Neuronal stem cell (in vitro differentiated cells): ENCODE measurements around the gene SPPL2A.
A peak's percentile ranks its signal among the peaks of the same experiment; 100 is the strongest.
"Not testable (repeated sequence)": the region's sequence is repeated elsewhere in the genome, so short reads cannot be mapped to it uniquely, and the experiment has no call there.

ENCODE experiments used
- DNase-seq: peaks from one replicate; pipeline ENCODE4 v3.0.0-alpha.2; 2013; ENCODE audit warnings: low spot score
- H2AFZ ChIP-seq: one replicate; pipeline ENCODE4 v1.6.1; 2013; ENCODE audit warnings: mild to moderate bottlenecking, low read length, inconsistent platforms
- H2AK5ac ChIP-seq: 2 replicates; pipeline ENCODE4 v1.6.1; 2013; ENCODE audit warnings: low read depth, mild to moderate bottlenecking, inconsistent platforms, low read length, moderate library complexity, mixed read lengths
- H2BK120ac ChIP-seq: 2 replicates; pipeline ENCODE4 v1.6.1; 2013; ENCODE audit warnings: low read depth, mild to moderate bottlenecking, inconsistent platforms, low read length, moderate library complexity, mixed read lengths
- H2BK12ac ChIP-seq: one replicate; pipeline ENCODE4 v1.6.1; 2013; ENCODE audit warnings: low read length, inconsistent platforms
- H2BK15ac ChIP-seq: 2 replicates; pipeline ENCODE4 v1.6.1; 2013; ENCODE audit warnings: mild to moderate bottlenecking, low read length, inconsistent platforms, mixed read lengths
- H2BK5ac ChIP-seq: one replicate; pipeline ENCODE4 v1.6.1; 2013; ENCODE audit warnings: inconsistent platforms, mild to moderate bottlenecking, low read length, moderate library complexity
- H3K14ac ChIP-seq: one replicate; pipeline ENCODE4 v1.6.1; 2013; ENCODE audit warnings: low read length, inconsistent platforms
- H3K18ac ChIP-seq: 2 replicates; pipeline ENCODE4 v1.6.1; 2013; ENCODE audit warnings: low read length, inconsistent platforms
- H3K23ac ChIP-seq: 2 replicates; pipeline ENCODE4 v1.6.1; 2013; ENCODE audit warnings: low read depth, mild to moderate bottlenecking, mixed read lengths, low read length, inconsistent platforms; ENCODE audit not compliant: poor library complexity
- H3K27ac ChIP-seq: replicated peaks from 3 replicates; pipeline ENCODE4 v1.5.1; 2013; ENCODE audit warnings: low read length, inconsistent platforms
- H3K27me3 ChIP-seq, 3 experiments: 2 replicates each; pipeline ENCODE4 v1.6.1; 2013; ENCODE audit warnings: low read length in 3 of 3, mild to moderate bottlenecking in 2 of 3, inconsistent platforms in 1 of 3, low read depth in 1 of 3, mixed read lengths in 1 of 3, moderate library complexity in 1 of 3; ENCODE audit not compliant: control insufficient read depth in 3 of 3, insufficient read depth in 3 of 3
- H3K36me3 ChIP-seq, 2 donors: replicated peaks in 1 of 2; 2 replicates each; pipeline ENCODE4 v1.6.1; 2013; ENCODE audit warnings: low read length in 2 of 2; ENCODE audit not compliant: control insufficient read depth in 2 of 2, insufficient read depth in 2 of 2
- H3K4ac ChIP-seq: 2 replicates; pipeline ENCODE4 v1.6.1; 2013; ENCODE audit warnings: inconsistent platforms, mild to moderate bottlenecking, low read length, moderate library complexity
- H3K4me1 ChIP-seq, 2 donors: 1 replicate in 1 of 2; 2 replicates in 1 of 2; pipeline ENCODE4 v1.6.1; 2013; ENCODE audit warnings: low read length in 2 of 2, low read depth in 1 of 2; ENCODE audit not compliant: control insufficient read depth in 2 of 2, insufficient read depth in 1 of 2
- H3K4me2 ChIP-seq: one replicate; pipeline ENCODE4 v1.6.1; 2013; ENCODE audit warnings: mild to moderate bottlenecking, low read length, inconsistent platforms; ENCODE audit not compliant: insufficient read depth, poor library complexity, severe bottlenecking
- H3K4me3 ChIP-seq, 2 donors: 2 replicates each; pipeline ENCODE4 v1.5.1; 2013; ENCODE audit warnings: low read length in 2 of 2, mild to moderate bottlenecking in 2 of 2, inconsistent platforms in 1 of 2, moderate library complexity in 1 of 2
- H3K79me1 ChIP-seq: one replicate; pipeline ENCODE4 v1.6.1; 2013; ENCODE audit warnings: low read depth, mild to moderate bottlenecking, inconsistent platforms, low read length, moderate library complexity
- H3K9ac ChIP-seq: one replicate; pipeline ENCODE4 v1.6.1; 2013; ENCODE audit warnings: mild to moderate bottlenecking, low read depth, low read length, inconsistent platforms; ENCODE audit not compliant: poor library complexity
- H3K9me3 ChIP-seq, 2 donors: replicated peaks in 1 of 2; 2 replicates each; pipeline versions ENCODE3 to v1.6.1; 2013; ENCODE audit warnings: low read length in 2 of 2, mild to moderate bottlenecking in 2 of 2, inconsistent platforms in 1 of 2, low read depth in 1 of 2, mixed read lengths in 1 of 2, moderate library complexity in 1 of 2; ENCODE audit not compliant: control insufficient read depth in 2 of 2, insufficient read depth in 1 of 2
- H4K8ac ChIP-seq: one replicate; pipeline ENCODE4 v1.6.1; 2013; ENCODE audit warnings: low read depth, mild to moderate bottlenecking, inconsistent platforms, low read length, moderate library complexity
- H4K91ac ChIP-seq: one replicate; pipeline ENCODE4 v1.6.1; 2013; ENCODE audit warnings: low read length, low read depth, mild to moderate bottlenecking, inconsistent platforms; ENCODE audit not compliant: poor library complexity
- WGBS, 2 donors: extraction: QIAGEN DNeasy Blood & Tissue Kit; methylation state at CpG; one replicate each; pipeline ENCODE4 v1.1.7; 2013; ENCODE audit warnings: missing lambda C conversion rate in 2 of 2, mixed read lengths in 1 of 2; ENCODE audit not compliant: insufficient read length in 2 of 2, insufficient replicate concordance in 1 of 2; ENCODE audit errors: extremely low coverage in 2 of 2; 5-methylcytosine and 5-hydroxymethylcytosine counted together

Gene SPPL2A

GRCh38 chr15:50812181-50812506, 46.6 kb upstream of the SPPL2A start:
- not testable (repeated sequence) for H4K91ac ChIP-seq, H3K14ac ChIP-seq, H2BK120ac ChIP-seq, H3K27me3 ChIP-seq, H3K27ac ChIP-seq, H3K9me3 ChIP-seq, H2AFZ ChIP-seq, H3K9ac ChIP-seq, H2BK12ac ChIP-seq, H2AK5ac ChIP-seq, H3K4me1 ChIP-seq, H3K23ac ChIP-seq, H3K4ac ChIP-seq, H3K4me3 ChIP-seq, H3K4me2 ChIP-seq, H3K79me1 ChIP-seq, DNase-seq, H2BK15ac ChIP-seq, H4K8ac ChIP-seq, H2BK5ac ChIP-seq, H3K36me3 ChIP-seq
- WGBS, 2 donors, result no CpG with 5 or more reads among the region's 15 CpGs
- H3K18ac ChIP-seq, result peak overlapping the region; percentile 48

- not testable (repeated sequence) for H3K9ac ChIP-seq, H4K8ac ChIP-seq, H3K27ac ChIP-seq, H2AK5ac ChIP-seq, H4K91ac ChIP-seq, DNase-seq, H3K27me3 ChIP-seq, H3K4ac ChIP-seq, H2BK5ac ChIP-seq, H3K14ac ChIP-seq, H3K18ac ChIP-seq, H3K79me1 ChIP-seq, H3K4me2 ChIP-seq, H2AFZ ChIP-seq, H3K23ac ChIP-seq, H2BK120ac ChIP-seq, H3K9me3 ChIP-seq, H3K4me3 ChIP-seq, H2BK15ac ChIP-seq, H3K4me1 ChIP-seq, H3K36me3 ChIP-seq, H2BK12ac ChIP-seq
- WGBS, 2 donors, result no CpG with 5 or more reads among the region's 30 CpGs
Observed at GRCh38 chr15:50811461-50812180, 46.1 kb upstream of the SPPL2A start.

- Histone ChIP-seq H2BK15ac (no peak overlapping the region), H3K18ac (no peak overlapping the region), H3K79me1 (no peaks in the 10 kb centered on the region), H3K14ac (no peak overlapping the region), H3K27me3 (no peaks in the 10 kb centered on the region), H2BK5ac (no peak overlapping the region), H3K27ac (no peak overlapping the region), H3K4ac (no peak overlapping the region), H4K91ac (no peak overlapping the region), H3K9ac (no peak overlapping the region), H3K4me3 (no peak overlapping the region), H4K8ac (no peak overlapping the region), H3K23ac (no peak overlapping the region), H3K9me3 (no peaks in the 10 kb centered on the region), H2AK5ac (no peak overlapping the region), H2AFZ (no peak overlapping the region), H2BK120ac (no peak overlapping the region), H3K4me2 (no peak overlapping the region), H3K4me1 (no peaks in the 10 kb centered on the region), H2BK12ac (no peak overlapping the region), H3K36me3 (no peaks in the 10 kb centered on the region)
- WGBS, 2 donors, result no CpG with 5 or more reads among the region's 1 CpG
- DNase-seq, result no peak
Observed at GRCh38 chr15:50810128-50810527, 44.6 kb upstream of the SPPL2A start.

- Histone ChIP-seq H3K27me3 (no peaks in the 10 kb centered on the region), H2BK5ac (no peak overlapping the region)
Observed at GRCh38 chr15:50808728-50809127, 43.2 kb upstream of the SPPL2A start.

More at GRCh38 chr15:50808728-50809127, 43.2 kb upstream of the SPPL2A start:
- no peak for DNase-seq
- H4K91ac ChIP-seq, result no peak overlapping the region
- no peak overlapping the region for H3K9ac ChIP-seq
- no peak overlapping the region for H3K14ac ChIP-seq
- H3K27ac ChIP-seq, result no peak overlapping the region
- no peaks in the 10 kb centered on the region for H3K4me1 ChIP-seq
- H3K23ac ChIP-seq, result no peak overlapping the region
- no peak overlapping the region for H3K4me2 ChIP-seq
- H3K36me3 ChIP-seq, result no peaks in the 10 kb centered on the region
- H3K9me3 ChIP-seq, result no peaks in the 10 kb centered on the region
- H2AFZ ChIP-seq, result no peak overlapping the region
- H2BK15ac ChIP-seq, result no peak overlapping the region
- no peak overlapping the region for H4K8ac ChIP-seq
- no peaks in the 10 kb centered on the region for H3K79me1 ChIP-seq
- no peak overlapping the region for H3K18ac ChIP-seq
- H2BK120ac ChIP-seq, result no peak overlapping the region
- no CpG with 5 or more reads among the region's 5 CpGs for WGBS, 2 donors
- H3K4me3 ChIP-seq, result no peak overlapping the region
- no peak overlapping the region for H2AK5ac ChIP-seq
- H3K4ac ChIP-seq, result no peak overlapping the region
- H2BK12ac ChIP-seq, result no peak overlapping the region
